ENCODE measurements around the gene GMDS. TPM values are rescaled to one million over a fixed set of nuclear protein-coding genes. Genes with fewer than 3 reads are reported as not detected.
A peak's percentile ranks its signal among the peaks of the same experiment; 100 is the strongest.

GMDS gene
- total RNA-seq, 1 donor from 2014 or later, result 31.4 TPM

DNA sequence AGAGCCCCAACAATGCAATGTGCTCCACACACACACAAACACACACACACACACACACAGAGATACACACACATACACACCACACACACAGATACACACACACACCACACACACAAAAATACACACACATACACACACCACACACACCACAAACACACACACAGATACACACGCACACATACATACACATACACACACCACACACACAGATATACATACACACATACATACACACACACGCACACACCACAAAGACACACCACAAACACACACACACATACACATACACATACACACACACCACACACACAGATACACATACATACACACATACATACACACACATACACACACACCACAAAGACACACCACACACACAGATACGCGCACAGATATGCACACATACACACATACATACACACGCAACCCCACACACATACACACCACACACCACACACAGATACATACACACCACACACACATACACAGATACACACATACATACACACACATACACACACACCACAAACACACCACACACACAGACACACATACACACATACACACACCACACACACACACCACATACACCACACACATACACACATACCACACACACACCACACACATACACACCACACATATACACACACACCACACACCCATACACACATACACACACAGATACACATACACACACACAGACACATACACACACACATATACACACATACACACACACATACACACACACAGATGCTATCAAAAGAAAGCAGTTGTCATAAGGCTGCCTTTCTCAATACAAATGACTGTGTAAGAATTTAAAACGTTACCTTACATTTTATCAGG, 507.7 kb downstream of the GMDS start:
- ATAC-seq (no peak), DNase-seq (ENCODE audit: low spot score) (no peak)
- intact Hi-C loops (cut with DNase I), result no loop called here

DNA sequence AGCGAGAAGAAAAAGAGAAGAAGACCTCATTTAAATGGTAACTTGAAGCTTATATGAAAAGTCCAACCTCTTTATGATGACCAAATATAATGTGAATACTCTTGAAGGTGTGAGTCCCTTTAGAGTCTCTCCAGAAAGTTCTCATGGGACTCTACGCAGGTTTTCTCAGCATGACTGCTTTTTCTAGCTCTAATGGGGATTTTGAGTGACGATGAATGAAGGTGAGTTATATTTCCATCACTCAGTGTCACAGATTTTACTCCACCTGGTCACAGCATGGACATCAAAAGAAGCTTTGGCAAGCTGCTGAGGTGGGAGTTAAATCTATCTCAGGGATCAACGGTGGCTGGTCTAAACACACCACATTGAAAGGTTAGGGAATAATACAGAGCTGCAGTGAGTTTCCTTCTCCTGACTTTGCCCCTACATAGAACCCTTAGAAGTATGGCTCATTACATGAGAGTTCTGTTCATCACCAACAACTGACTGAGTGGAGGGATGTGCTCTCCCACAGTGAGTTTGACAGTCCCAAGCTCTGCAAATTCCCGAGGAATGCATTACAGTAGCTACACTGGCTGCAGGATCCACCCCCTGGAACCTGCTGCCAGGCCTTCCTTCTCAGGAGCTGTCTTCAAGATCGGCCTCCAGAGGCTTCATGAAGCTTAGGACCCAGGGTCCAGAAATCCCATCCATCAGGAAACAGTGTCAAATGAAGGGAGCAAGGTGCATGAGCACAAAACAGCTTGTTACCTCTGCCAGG, 508.9 kb downstream of the GMDS start:
- ATAC-seq (no peak), DNase-seq (ENCODE audit: low spot score) (no peak)
- intact Hi-C loops (cut with DNase I), result no loop called here

DNA sequence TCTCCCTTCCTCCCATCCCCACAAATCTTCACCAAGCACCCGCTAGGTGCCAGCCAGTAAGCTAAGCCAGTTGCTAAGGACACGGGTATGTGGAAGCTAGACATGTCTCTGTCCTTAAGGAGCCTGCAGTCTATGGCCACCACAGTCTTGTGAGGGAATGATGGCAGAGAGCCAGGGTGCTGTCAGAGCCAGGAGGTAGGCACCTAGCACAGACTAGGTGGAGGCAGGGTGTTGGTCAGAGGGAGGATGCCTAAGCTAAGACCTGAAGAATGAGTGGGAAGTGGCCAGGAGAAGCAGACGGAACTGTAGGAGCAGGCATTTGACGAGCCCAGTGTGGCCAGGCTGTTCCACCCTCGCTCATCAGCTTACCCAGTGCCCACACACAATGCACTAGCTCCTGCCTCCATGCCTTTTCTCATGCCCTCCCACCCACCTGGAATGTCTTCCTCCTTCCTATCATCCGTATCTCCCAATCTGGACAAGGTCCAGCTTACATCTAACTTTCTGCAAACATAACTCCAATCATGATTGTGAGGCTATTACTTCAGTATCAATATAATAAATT, 510.1 kb downstream of the GMDS start:
- intact Hi-C loops (cut with DNase I), result no loop called here
- DNase-seq (ENCODE audit: low spot score), result no peak
- ATAC-seq, result no peak

DNA sequence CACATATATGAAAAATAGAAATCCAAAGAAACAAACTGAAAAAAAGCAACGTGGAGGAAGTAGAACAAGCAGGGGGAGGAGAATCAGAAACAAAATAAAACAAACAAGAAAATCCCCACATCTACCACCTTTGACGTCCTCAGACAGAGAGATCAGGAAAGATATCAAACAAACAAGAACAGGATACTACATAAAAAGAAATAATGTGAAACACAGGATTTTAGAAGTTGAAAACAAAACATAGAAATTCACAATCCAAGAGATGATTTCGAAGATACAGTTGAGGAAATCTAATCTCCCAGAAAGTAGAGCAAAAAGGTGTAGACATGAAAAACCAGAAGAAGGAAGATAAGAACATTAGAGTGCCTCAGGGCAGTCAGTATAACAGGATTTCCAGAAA, 514.5 kb downstream of the GMDS start:
- ATAC-seq, result no peak
- DNase-seq (ENCODE audit: low spot score), result no peak
- intact Hi-C loops (cut with DNase I), result no loop called here

DNA sequence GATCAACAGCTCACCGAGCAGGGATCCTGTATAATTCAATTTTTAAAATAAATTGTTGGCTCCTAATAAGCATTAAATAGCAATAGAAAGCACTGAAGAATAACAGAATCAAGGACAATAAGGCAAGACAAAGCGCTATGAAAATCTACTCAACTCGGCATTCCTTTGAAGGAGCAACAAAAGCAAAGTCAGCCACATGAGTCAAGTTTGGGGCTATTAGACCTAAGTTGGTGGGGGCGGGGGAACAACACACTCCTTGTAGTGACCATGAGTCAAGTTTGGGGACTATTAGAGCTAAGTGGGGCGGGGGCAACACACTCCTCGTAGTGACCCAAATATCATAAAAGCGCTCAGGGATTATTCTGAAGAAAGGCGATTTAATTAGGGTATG, 515.7 kb downstream of the GMDS start:
- no peak for DNase-seq (ENCODE audit: low spot score)
- intact Hi-C loops (cut with DNase I), result no loop called here
- ATAC-seq, result no peak

DNA sequence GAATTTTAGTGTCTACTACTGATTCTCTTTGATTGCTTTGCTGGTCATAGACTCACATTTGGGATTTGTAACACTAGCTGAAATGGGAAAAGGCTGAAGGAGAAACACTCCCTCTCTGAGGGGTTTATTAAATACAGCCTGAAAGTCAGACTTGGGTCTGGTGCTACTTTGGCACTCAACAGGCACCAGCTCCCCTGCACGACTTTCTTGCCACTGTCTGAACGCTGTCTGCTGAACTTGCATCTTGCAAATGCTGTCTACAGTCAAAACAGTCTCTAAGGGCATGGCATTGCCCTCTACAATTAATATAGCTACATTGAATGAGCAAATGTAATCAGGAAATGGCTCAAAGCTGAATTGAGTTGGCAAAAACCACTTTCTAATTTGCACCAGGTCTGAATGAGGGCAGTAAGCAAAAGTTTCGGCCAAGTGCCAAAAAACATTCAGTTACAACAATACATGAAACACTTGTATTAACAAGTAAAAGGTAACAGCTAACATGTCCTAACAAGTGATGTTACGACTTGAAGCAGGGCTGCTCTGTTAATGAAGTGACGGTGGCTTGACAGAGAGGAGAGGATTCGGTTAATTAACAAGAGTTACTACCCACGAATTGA, 516.2 kb downstream of the GMDS start:
- ATAC-seq (no peak), DNase-seq (ENCODE audit: low spot score) (no peak)
- intact Hi-C loops (cut with DNase I), result no loop called here

DNA sequence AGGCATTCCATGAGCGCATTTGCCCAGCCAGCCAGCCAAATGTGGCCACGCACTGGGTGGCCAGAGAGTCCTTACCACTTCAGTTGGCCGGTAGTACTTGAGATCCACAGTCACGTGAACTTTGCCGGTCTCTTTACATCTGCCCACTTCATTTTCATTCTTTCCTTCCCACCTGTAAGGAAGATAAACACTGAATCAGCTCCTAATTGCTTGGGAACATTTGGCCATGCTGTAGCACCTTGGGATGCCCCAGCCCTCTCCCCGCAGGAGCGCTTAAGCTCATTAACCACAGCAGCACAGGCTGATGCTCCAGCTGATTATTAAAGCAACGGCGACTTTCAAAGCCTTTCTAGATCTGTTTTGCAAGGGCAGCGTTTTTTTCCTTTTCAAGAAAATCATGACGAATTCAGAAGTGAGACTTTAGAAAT, 519.0 kb downstream of the GMDS start:
- no peak for DNase-seq (ENCODE audit: low spot score)
- intact Hi-C loops (cut with DNase I), result no loop called here

DNA sequence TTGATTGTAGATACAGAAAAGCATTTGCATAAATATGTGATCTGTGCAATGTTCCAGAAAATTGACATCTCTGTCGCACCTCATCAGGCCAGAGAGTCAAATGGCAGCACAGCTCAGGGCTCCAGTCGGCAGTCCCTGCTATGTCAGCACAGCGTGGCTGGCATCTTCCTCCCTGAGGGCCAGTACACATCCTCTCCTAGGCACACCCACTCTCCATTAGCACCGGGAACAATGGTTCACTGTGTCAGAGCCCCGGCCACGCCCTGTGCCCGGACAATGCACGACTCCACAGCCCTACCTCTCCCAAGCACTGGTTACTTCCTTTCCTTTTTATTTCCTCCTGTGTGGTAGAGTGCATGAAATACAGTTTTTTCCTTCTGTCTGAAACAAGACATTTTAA, 520.8 kb downstream of the GMDS start:
- DNase-seq (ENCODE audit: low spot score) (no peak), ATAC-seq (peak; percentile 87)
- intact Hi-C loops (cut with DNase I), result no loop called here

More for the DNA sequence above, 519.0 kb downstream of the GMDS start:
- ATAC-seq, result no peak

DNA sequence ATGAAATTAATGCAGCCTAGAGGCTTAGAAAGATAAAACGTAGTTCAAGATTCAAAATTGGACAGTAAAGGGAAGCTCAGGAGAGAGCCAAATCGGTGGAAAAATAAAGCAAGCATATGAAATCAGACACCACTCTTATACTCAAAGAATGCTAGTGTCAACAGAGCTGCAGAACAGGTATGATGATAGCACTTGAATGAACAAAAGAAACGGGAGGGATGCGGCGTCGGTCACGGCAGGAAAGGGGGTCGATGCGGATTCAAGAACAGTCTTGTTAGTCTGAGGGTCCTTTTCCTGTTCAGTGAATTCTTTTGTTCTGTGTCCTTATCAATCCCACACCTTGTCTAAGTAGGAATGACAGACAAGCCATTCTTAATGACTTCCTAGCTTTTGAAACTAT, 521.3 kb downstream of the GMDS start:
- intact Hi-C loops (cut with DNase I), result no loop called here
- DNase-seq (ENCODE audit: low spot score) (no peak), ATAC-seq (no peak)

DNA sequence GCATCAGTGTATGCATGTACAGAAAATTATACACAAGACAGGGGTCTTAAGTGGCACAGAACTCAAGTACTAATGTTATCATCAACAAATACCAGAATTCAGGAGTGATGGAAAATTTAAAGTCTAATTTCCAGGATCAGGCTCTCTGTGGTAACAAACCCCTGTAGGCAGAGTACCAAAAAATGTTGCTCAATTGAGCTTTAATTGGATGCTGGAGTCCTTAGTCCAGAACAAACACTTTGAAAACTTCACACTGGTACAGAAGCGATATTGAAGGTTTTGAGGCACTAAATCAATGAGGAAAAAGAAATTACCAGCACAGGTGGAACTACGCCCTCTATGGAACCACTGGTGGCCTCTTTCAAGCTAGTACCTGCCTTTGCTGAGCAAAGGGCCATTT, 522.6 kb downstream of the GMDS start:
- ATAC-seq (peak; percentile 82), DNase-seq (ENCODE audit: low spot score) (no peak)
- intact Hi-C loops (cut with DNase I), result no loop called here

DNA sequence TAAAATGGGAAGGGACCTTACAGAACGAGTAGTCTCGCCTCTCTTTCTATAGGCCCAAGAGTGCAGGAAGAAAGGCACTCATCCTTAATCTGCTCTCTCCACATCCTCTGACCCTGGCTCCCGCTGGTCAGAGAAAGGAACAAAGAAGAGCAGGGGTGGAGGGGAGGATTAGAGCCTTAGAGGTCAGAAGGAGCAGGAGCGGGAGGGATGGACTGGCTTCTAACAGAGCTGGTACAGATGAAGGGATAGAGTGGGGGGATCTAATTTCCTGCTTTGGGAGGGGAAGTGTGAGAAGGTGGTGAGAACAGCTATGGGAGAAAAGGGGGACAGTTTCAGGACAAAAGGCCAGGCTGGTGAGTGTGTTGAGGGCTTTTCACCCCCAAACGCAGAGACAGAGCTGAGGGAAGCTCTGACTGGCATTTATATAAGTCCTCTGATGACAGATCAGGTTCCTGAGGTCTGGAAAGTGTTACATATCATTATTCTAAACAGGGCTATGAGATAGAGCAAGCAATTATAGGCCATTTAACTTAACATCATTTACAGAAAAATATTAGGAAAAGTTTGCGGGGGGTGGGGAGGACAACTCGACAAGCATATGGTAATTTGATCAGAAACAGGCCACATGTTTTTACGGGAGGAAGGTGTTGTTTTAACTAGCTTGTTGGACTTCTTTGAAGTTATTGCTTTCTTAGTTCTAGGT, 524.6 kb downstream of the GMDS start:
- intact Hi-C loops (cut with DNase I), result no loop called here
- DNase-seq (ENCODE audit: low spot score) (no peak), ATAC-seq (no peak)

DNA sequence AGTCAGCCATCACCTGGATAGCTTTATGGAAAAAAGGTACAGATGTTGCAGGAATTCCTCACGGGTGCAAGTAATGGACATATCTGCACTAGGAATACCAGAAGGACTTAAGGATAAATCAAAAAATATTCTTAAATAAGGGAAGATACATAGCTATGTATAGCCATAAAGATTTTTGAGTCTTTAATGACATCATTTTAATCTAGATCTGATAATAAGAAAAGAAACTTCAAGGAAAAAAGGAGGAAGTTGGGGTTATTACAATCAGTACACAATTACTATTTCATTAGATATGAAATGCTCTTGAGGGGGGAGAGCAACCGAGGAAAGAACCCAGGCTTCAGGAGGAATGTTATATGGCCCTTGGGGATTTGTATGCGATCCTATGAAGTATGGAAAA, 525.5 kb downstream of the GMDS start:
- DNase-seq (ENCODE audit: low spot score), result no peak
- intact Hi-C loops (cut with DNase I), result no loop called here
- ATAC-seq, result no peak

DNA sequence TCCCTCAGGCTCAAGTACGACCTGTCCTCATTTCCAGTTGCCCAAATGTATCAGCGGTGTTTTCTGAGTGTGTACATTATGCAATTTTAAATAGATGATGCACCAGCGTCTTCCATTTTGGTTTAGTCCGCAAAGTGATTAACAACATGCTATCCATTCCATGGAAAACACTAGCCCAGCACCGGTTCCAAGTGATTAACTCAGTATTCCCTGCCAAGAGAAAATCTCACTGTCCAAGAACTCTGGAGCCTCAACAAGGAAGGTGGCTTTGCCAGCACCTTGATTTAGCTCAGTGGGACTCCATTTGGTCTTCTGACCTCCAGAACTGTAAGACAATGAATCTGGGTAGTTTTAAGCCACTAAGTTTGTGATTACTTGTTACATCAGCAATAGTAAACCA, 528.5 kb downstream of the GMDS start:
- ATAC-seq, result no peak
- no peak for DNase-seq (ENCODE audit: low spot score)
- intact Hi-C loops (cut with DNase I), result no loop called here

DNA sequence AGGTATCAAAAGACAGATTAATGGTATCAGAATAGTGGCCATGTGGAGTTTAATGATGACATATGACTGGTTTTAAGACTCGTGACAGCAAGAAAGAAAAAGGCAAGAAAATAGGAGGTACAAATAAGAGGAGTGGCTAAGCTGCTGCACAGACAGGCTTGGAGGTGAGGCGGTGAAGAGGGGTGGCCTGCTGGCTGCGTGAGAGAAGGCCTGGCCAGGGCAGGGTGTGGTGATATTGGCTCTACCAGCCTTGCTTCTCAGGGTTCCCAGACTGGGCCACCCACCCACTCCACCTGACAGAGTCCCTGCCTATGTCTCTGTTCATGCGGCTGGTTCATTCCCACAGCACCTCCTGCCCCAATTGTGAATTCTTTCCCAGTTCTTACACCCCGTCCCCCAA, 529.0 kb downstream of the GMDS start:
- no peak for DNase-seq (ENCODE audit: low spot score)
- intact Hi-C loops (cut with DNase I), result no loop called here
- no peak for ATAC-seq

DNA sequence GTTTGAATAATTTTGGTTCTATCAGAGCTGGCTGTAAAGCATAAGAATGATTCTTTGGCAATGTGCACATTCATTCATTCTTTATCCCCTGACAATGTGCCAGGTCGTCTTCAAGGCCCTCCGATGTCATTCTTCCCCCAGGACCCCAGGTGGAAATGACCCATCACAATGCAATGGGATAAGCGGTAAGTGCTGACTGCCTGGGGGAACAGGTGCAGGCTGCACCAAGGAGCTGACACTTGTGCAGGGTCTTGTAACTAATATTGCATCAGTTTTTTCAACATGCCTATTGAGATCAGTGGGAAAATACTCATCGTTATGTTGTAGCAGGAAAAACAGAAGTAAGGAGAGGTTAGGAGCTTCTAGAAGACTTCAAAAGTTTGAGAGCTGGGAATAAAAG, 530.1 kb downstream of the GMDS start:
- no peak for ATAC-seq
- intact Hi-C loops (cut with DNase I), result no loop called here
- DNase-seq (ENCODE audit: low spot score), result no peak

DNA sequence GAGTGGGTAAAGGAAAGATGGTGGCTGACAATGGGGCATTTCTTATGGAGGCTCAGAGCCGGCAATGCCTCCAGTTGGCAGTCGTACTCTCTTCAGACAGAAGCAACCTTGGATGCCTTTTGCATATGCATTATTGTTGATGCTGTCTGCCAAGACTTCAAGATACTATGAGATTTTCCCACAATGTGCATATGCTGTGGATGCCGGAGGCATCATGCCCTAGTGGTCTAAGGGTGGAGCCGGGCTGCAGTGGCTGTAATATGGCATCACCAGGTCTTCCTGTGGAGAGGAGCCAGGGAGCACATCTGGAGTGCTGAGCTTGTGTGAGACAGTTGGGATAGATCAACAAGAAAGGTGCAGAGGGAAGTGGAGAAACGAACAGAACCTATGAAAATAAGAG, 530.8 kb downstream of the GMDS start:
- no peak for DNase-seq (ENCODE audit: low spot score)
- intact Hi-C loops (cut with DNase I), result no loop called here
- ATAC-seq, result no peak

DNA sequence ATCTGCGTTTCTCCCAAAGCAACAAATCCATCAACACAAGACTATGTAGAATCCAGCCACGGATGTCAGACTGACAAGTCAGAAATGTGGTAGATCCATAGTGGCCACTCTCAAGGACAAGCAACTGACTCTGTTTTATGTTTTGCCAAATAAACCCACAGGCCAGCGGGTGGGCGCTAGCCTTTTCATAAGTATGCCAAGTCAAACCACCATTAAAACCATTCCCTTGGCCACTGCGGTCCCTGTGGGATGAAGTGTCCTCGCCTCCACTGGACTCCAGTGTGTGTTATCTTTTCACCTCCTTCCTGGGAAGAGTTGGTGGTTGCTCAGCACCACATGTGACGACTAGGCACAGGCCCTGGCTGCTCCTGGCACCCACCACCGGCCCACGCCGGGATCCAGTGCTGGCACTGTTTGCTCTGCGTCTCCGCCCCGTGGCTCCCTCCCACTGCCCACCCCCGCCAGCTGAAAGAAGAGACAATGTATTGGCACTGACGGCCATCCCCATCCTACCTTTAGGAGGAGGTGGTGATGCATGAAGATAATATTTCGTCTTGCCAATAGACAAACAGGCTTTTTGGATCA, 532.3 kb downstream of the GMDS start:
- intact Hi-C loops (cut with DNase I), result no loop called here
- no peak for ATAC-seq

DNA sequence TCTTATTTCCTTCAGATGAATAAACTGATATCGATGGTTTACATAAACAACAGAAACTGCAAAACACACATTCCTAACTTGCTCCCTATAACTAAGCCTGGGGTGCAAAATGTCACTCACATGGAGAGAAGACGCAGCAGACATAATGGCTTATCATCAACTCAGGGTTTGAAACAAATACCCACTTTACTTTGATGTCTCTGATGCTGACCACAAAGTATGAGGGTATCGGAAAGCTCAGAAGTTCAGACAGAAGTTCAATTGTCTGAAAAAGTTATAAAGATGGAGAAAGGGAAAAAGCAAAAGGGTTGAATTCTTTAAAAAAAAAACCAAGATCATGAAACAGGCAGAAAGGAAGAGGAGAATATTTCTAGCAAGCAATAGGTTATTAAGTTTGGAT, 533.0 kb downstream of the GMDS start:
- intact Hi-C loops (cut with DNase I), result no loop called here
- ATAC-seq, result no peak
- no peak for DNase-seq (ENCODE audit: low spot score)

More for the DNA sequence above, 532.3 kb downstream of the GMDS start:
- DNase-seq (ENCODE audit: low spot score), result no peak

DNA sequence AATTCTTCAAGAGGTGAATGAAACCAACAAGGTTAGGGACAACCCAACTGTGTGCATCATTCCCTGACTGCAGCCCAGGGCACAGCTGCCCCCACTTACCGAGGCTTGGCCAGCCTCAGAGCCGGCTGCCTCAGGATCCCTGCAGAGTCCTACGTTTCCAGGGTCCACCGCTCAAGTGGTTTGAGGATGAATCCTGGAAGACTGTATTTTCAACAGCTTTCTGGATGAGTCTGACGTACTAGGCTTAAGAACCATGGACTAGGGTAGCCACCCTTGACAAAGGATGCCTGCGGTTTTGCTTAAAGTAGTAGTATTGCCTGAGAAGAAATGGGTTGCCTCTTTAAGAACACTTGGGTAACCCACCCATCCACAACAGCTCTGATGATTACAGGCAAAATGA, 534.3 kb downstream of the GMDS start:
- intact Hi-C loops (cut with DNase I), result no loop called here
- DNase-seq (ENCODE audit: low spot score) (no peak), ATAC-seq (no peak)
